GM18511 (cell line): ENCODE measurements around the gene ACMSD.

Source experiments
- ATAC-seq: cut with Tn5 transposase; IDR thresholded peaks from one replicate; pipeline ENCODE4 v1.9.1; 2021; ENCODE audit warnings: mild to moderate bottlenecking, moderate library complexity; ENCODE audit not compliant: unreplicated experiment

ACMSD gene

GRCh38 chr2:134943540-134943939 lies 105.1 kb downstream of the ACMSD start:
- peak; percentile 88 for ATAC-seq

- ATAC-seq: no peak
Observed at GRCh38 chr2:134944975-134945374, 106.6 kb downstream of the ACMSD start.

GRCh38 chr2:134946073-134946472 lies 107.7 kb downstream of the ACMSD start:
- no peak for ATAC-seq

GRCh38 chr2:134949981-134950708 lies 111.7 kb downstream of the ACMSD start:
- ATAC-seq: no peak

GRCh38 chr2:134950886-134951285 lies 112.5 kb downstream of the ACMSD start:
- ATAC-seq: no peak
